ENCODE data around the gene RDH14.

Gene RDH14

GRCh38 chr2:18559531-18560030 is 872 bp downstream of the RDH14 start:
- peaks cover 15% of the 10 kb centered on the region for H3K4me1 ChIP-seq (ENCODE audit: control insufficient read depth, low read depth, low read length)

GRCh38 chr2:18558458-18558857 is 2.0 kb downstream of the RDH14 start:
- H3K9ac ChIP-seq (ENCODE audit: low read length): no peak overlapping the region
- H3K27me3 ChIP-seq (ENCODE audit: control insufficient read depth, insufficient read depth, low read length): no peaks in the 10 kb centered on the region
- no peak overlapping the region for H3K4me3 ChIP-seq (ENCODE audit: low read length)
- H3K27ac ChIP-seq (ENCODE audit: low read length): no peak overlapping the region
- H3K9me3 ChIP-seq (ENCODE audit: control insufficient read depth, low read depth, low read length): no peaks in the 10 kb centered on the region
- peaks cover 19% of the 10 kb centered on the region for H3K36me3 ChIP-seq (ENCODE audit: control insufficient read depth, low read depth, low read length)
- H3K4me1 ChIP-seq (ENCODE audit: control insufficient read depth, low read depth, low read length): peaks cover 15% of the 10 kb centered on the region

More at GRCh38 chr2:18559531-18560030, 872 bp downstream of the RDH14 start:
- no peaks in the 10 kb centered on the region for H3K27me3 ChIP-seq (ENCODE audit: control insufficient read depth, insufficient read depth, low read length)
- no peak overlapping the region for H3K27ac ChIP-seq (ENCODE audit: low read length)
- H3K9ac ChIP-seq (ENCODE audit: low read length): peak overlapping the region; percentile 82
- H3K9me3 ChIP-seq (ENCODE audit: control insufficient read depth, low read depth, low read length): no peaks in the 10 kb centered on the region
- H3K36me3 ChIP-seq (ENCODE audit: control insufficient read depth, low read depth, low read length): peaks cover 14% of the 10 kb centered on the region
- peak overlapping the region; percentile 79 for H3K4me3 ChIP-seq (ENCODE audit: low read length)

GRCh38 chr2:18557121-18557520 is 3.3 kb downstream of the RDH14 start:
- Histone ChIP-seq H3K4me3 (ENCODE audit: low read length) (no peak overlapping the region), H3K27ac (ENCODE audit: low read length) (no peak overlapping the region), H3K36me3 (ENCODE audit: control insufficient read depth, low read depth, low read length) (peaks cover 19% of the 10 kb centered on the region), H3K4me1 (ENCODE audit: control insufficient read depth, low read depth, low read length) (peaks cover 15% of the 10 kb centered on the region), H3K9ac (ENCODE audit: low read length) (no peak overlapping the region), H3K27me3 (ENCODE audit: control insufficient read depth, insufficient read depth, low read length) (no peaks in the 10 kb centered on the region), H3K9me3 (ENCODE audit: control insufficient read depth, low read depth, low read length) (no peaks in the 10 kb centered on the region)

GRCh38 chr2:18552351-18553077 is 7.9 kb downstream of the RDH14 start:
- Histone ChIP-seq H3K9ac (ENCODE audit: low read length) (no peak overlapping the region), H3K4me3 (ENCODE audit: low read length) (no peak overlapping the region), H3K27me3 (ENCODE audit: control insufficient read depth, insufficient read depth, low read length) (no peaks in the 10 kb centered on the region), H3K36me3 (ENCODE audit: control insufficient read depth, low read depth, low read length) (peaks cover 15% of the 10 kb centered on the region), H3K9me3 (ENCODE audit: control insufficient read depth, low read depth, low read length) (no peaks in the 10 kb centered on the region), H3K4me1 (ENCODE audit: control insufficient read depth, low read depth, low read length) (no peaks in the 10 kb centered on the region), H3K27ac (ENCODE audit: low read length) (no peak overlapping the region)

- Histone ChIP-seq H3K9me3 (ENCODE audit: control insufficient read depth, low read depth, low read length) (no peaks in the 10 kb centered on the region), H3K9ac (ENCODE audit: low read length) (no peak overlapping the region), H3K27me3 (ENCODE audit: control insufficient read depth, insufficient read depth, low read length) (no peaks in the 10 kb centered on the region), H3K27ac (ENCODE audit: low read length) (no peak overlapping the region), H3K4me1 (ENCODE audit: control insufficient read depth, low read depth, low read length) (peaks cover 4% of the 10 kb centered on the region), H3K36me3 (ENCODE audit: control insufficient read depth, low read depth, low read length) (peaks cover 14% of the 10 kb centered on the region), H3K4me3 (ENCODE audit: low read length) (no peak overlapping the region)
Observed at GRCh38 chr2:18551623-18552022, 8.8 kb downstream of the RDH14 start.

GRCh38 chr2:18551169-18551568 is 9.3 kb downstream of the RDH14 start:
- Histone ChIP-seq H3K27me3 (ENCODE audit: control insufficient read depth, insufficient read depth, low read length) (no peaks in the 10 kb centered on the region), H3K27ac (ENCODE audit: low read length) (no peak overlapping the region), H3K36me3 (ENCODE audit: control insufficient read depth, low read depth, low read length) (peaks cover 14% of the 10 kb centered on the region), H3K4me1 (ENCODE audit: control insufficient read depth, low read depth, low read length) (peaks cover 7% of the 10 kb centered on the region), H3K4me3 (ENCODE audit: low read length) (no peak overlapping the region), H3K9me3 (ENCODE audit: control insufficient read depth, low read depth, low read length) (no peaks in the 10 kb centered on the region), H3K9ac (ENCODE audit: low read length) (no peak overlapping the region)

- no peak overlapping the region for H3K4me3 ChIP-seq (ENCODE audit: low read length)
- peaks cover 11% of the 10 kb centered on the region for H3K36me3 ChIP-seq (ENCODE audit: control insufficient read depth, low read depth, low read length)
- H3K27me3 ChIP-seq (ENCODE audit: control insufficient read depth, insufficient read depth, low read length): no peaks in the 10 kb centered on the region
- no peak overlapping the region for H3K9ac ChIP-seq (ENCODE audit: low read length)
- no peak overlapping the region for H3K27ac ChIP-seq (ENCODE audit: low read length)
- no peaks in the 10 kb centered on the region for H3K9me3 ChIP-seq (ENCODE audit: control insufficient read depth, low read depth, low read length)
- H3K4me1 ChIP-seq (ENCODE audit: control insufficient read depth, low read depth, low read length): peaks cover 7% of the 10 kb centered on the region
Observed at GRCh38 chr2:18550433-18550832, 10.0 kb downstream of the RDH14 start.

GRCh38 chr2:18549083-18549482 is 11.4 kb downstream of the RDH14 start:
- Histone ChIP-seq H3K4me1 (ENCODE audit: control insufficient read depth, low read depth, low read length) (peaks cover 7% of the 10 kb centered on the region), H3K9ac (ENCODE audit: low read length) (no peak overlapping the region), H3K9me3 (ENCODE audit: control insufficient read depth, low read depth, low read length) (no peaks in the 10 kb centered on the region), H3K36me3 (ENCODE audit: control insufficient read depth, low read depth, low read length) (no peaks in the 10 kb centered on the region), H3K4me3 (ENCODE audit: low read length) (no peak overlapping the region), H3K27me3 (ENCODE audit: control insufficient read depth, insufficient read depth, low read length) (no peaks in the 10 kb centered on the region), H3K27ac (ENCODE audit: low read length) (no peak overlapping the region)

- Histone ChIP-seq H3K9me3 (ENCODE audit: control insufficient read depth, low read depth, low read length) (no peaks in the 10 kb centered on the region), H3K9ac (ENCODE audit: low read length) (no peak overlapping the region), H3K4me3 (ENCODE audit: low read length) (no peak overlapping the region), H3K4me1 (ENCODE audit: control insufficient read depth, low read depth, low read length) (peaks cover 7% of the 10 kb centered on the region), H3K27me3 (ENCODE audit: control insufficient read depth, insufficient read depth, low read length) (no peaks in the 10 kb centered on the region), H3K27ac (ENCODE audit: low read length) (no peak overlapping the region), H3K36me3 (ENCODE audit: control insufficient read depth, low read depth, low read length) (no peaks in the 10 kb centered on the region)
Observed at GRCh38 chr2:18548621-18549020, 11.8 kb downstream of the RDH14 start.

- Histone ChIP-seq H3K9ac (ENCODE audit: low read length) (no peak overlapping the region), H3K36me3 (ENCODE audit: control insufficient read depth, low read depth, low read length) (no peaks in the 10 kb centered on the region), H3K4me1 (ENCODE audit: control insufficient read depth, low read depth, low read length) (peaks cover 7% of the 10 kb centered on the region), H3K4me3 (ENCODE audit: low read length) (no peak overlapping the region), H3K27me3 (ENCODE audit: control insufficient read depth, insufficient read depth, low read length) (no peaks in the 10 kb centered on the region), H3K27ac (ENCODE audit: low read length) (no peak overlapping the region), H3K9me3 (ENCODE audit: control insufficient read depth, low read depth, low read length) (no peaks in the 10 kb centered on the region)
Observed at GRCh38 chr2:18546567-18546966, 13.9 kb downstream of the RDH14 start.

- no peaks in the 10 kb centered on the region for H3K36me3 ChIP-seq (ENCODE audit: control insufficient read depth, low read depth, low read length)
Observed at GRCh38 chr2:18545384-18545783, 15.1 kb downstream of the RDH14 start.

GRCh38 chr2:18544171-18544570 is 16.3 kb downstream of the RDH14 start:
- Histone ChIP-seq H3K9me3 (ENCODE audit: control insufficient read depth, low read depth, low read length) (no peaks in the 10 kb centered on the region), H3K9ac (ENCODE audit: low read length) (no peak overlapping the region), H3K4me1 (ENCODE audit: control insufficient read depth, low read depth, low read length) (peaks cover 7% of the 10 kb centered on the region), H3K36me3 (ENCODE audit: control insufficient read depth, low read depth, low read length) (no peaks in the 10 kb centered on the region), H3K4me3 (ENCODE audit: low read length) (no peak overlapping the region), H3K27ac (ENCODE audit: low read length) (no peak overlapping the region), H3K27me3 (ENCODE audit: control insufficient read depth, insufficient read depth, low read length) (no peaks in the 10 kb centered on the region)

More at GRCh38 chr2:18545384-18545783, 15.1 kb downstream of the RDH14 start:
- H3K9me3 ChIP-seq (ENCODE audit: control insufficient read depth, low read depth, low read length): no peaks in the 10 kb centered on the region
- peaks cover 7% of the 10 kb centered on the region for H3K4me1 ChIP-seq (ENCODE audit: control insufficient read depth, low read depth, low read length)
- H3K4me3 ChIP-seq (ENCODE audit: low read length): no peak overlapping the region
- H3K9ac ChIP-seq (ENCODE audit: low read length): no peak overlapping the region
- H3K27me3 ChIP-seq (ENCODE audit: control insufficient read depth, insufficient read depth, low read length): no peaks in the 10 kb centered on the region
- no peak overlapping the region for H3K27ac ChIP-seq (ENCODE audit: low read length)
